Stimulated activated CD4-positive, alpha-beta T cell treated with anti-CD3 and anti-CD28 coated beads, Interleukin-2, amount 100 ng/mL, for 4 hours (primary cell): ENCODE data around the gene MSH3.
"Not testable (repeated sequence)": the region's sequence is repeated elsewhere in the genome, so short reads cannot be mapped to it uniquely, and the experiment has no call there.

Experiments
- DNase-seq: peaks from one replicate; pipeline ENCODE4 v3.0.0-alpha.2; 2020; ENCODE audit warnings: low read depth

The MSH3 gene

DNA sequence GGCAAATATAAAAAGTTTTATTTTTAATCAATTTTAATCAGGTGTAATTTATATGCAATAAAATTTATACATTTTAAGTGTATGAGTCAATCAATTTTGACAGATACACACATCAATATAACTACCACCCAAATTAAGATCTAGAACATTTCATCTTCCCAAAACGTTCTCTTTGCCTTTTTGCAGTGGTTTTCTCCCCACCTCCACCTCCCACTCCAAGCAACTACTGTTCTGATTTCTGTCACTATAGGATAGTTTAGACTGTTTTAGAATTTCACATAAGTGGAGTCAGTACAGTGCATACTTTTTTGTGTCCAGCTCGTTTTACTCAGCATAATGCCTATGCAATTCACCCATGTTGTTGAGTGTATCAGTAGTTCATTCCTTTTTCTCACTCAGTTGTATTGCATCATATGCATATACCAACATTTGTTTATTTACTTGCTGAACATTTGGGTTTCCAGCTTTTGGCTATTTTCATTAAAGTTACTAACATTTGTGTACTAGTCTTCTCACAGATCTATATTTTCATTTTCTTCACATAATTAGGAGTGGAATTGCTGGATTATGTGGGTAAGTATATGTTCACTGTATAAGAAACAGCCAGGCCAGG, 52.5 kb downstream of the MSH3 start:
- no peak for DNase-seq

GRCh38 chr5:80707645-80708044, 53.2 kb downstream of the MSH3 start:
- DNase-seq = no peak

DNA sequence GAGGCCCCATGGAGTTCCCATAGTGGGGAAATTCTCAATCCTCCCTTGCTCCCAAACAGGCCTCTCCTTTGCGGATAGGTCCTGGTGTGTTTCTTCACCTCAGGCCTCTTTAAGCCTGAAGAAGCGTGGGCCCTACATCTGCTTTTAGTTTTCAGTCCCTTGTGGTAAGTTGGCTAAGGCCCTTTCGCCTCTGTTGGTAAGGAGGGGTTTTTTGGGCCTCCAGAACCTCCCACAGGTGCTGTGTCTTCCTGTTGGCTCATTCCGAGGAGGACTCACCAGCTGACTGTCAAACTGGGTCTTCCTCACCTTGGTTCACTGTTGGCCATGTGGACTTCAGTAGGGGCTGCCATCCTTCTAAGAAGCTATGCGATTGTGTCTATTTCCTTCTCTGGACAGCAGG, 56.8 kb downstream of the MSH3 start:
- no peak for DNase-seq

- no peak for DNase-seq
Observed at GRCh38 chr5:80711938-80712337, 57.5 kb downstream of the MSH3 start.

DNA sequence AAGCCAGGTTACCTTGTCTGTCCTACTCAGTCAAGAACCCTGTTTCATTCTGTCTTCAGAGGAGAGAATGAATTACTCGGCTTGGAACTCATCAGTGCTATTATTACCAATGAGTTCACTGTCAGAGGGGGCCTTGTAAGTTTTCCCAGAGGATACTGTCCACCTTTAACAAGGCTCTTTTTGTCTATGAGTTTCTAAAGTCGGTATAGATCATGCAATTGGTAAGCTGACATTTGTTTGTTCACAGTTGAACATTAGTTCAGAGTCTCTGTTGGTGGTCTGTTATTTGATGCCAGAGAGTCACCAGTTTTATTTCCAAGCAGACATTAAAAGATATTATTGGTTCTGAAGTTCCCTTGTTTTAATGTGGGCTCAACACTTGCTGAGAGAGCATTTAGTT, 58.5 kb downstream of the MSH3 start:
- no peak for DNase-seq

- DNase-seq = no peak
Observed at GRCh38 chr5:80713631-80714030, 59.2 kb downstream of the MSH3 start.

GRCh38 chr5:80714570-80715298, 60.3 kb downstream of the MSH3 start:
- DNase-seq = no peak

- no peak for DNase-seq
Observed at GRCh38 chr5:80715887-80716286, 61.4 kb downstream of the MSH3 start.

- no peak for DNase-seq
Observed at GRCh38 chr5:80720181-80720580, 65.7 kb downstream of the MSH3 start.

GRCh38 chr5:80722916-80723315, 68.5 kb downstream of the MSH3 start:
- DNase-seq = no peak

- no peak for DNase-seq
Observed at GRCh38 chr5:80725446-80725845, 71.0 kb downstream of the MSH3 start.

DNA sequence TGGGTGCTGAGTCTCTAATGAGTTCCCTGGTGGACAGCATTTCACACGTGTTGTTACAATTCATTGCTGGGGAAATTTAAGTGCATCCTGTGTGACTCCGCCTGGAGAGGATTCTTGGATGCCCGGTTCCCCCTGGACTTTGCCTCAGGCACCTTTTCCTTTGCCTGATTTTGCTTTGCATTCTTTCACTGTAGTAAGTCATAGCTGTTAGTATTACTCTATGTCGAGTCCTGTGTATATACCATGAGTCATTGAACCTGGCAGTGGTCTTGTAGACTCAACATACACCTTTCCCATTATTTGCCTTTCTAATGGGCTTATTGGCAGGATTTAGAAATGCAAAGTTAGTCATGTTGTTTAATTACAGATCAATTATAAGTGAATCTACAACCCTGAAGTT, 82.3 kb downstream of the MSH3 start:
- DNase-seq = no peak

GRCh38 chr5:80738466-80738865, 84.0 kb downstream of the MSH3 start:
- DNase-seq = no peak

DNA sequence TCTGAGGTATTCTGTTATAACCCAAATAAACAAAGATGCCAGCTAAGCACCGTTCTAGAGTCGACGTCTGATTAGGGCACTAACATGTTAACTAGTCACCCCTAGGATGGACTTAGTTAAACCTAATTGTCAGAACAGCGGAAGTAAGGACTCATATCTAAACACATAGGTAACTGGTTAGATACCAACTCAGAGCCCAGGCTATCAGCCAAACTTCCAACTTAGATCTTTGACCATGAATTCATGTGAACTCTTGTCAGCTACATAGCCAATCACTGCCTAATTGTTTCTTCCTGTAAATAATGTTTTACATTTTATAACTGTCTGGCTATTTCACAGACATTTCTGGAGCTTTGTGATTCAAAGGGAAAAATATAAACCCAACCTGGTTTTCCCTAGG, 84.6 kb downstream of the MSH3 start:
- DNase-seq = no peak

- DNase-seq = no peak
Observed at GRCh38 chr5:80739496-80739895, 85.0 kb downstream of the MSH3 start.

DNA sequence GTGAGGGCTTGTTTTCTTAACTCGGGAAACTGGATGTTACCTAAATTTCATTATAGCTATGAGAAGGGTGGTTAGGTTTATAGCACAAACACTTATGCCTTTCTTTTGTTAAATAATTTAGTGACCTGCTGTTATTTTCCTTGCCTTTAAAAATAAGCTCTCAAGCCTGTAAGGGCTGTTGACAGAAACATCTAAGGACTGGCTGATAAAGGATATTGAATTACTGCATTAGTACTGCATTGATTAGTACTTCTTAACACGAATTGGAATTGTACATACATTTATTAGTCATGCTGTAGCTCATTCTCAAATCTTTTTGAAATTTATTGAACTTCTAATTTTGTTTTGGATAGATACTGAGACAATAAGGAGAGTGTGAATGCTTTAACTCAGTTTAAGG, 85.4 kb downstream of the MSH3 start:
- no peak for DNase-seq

GRCh38 chr5:80740488-80740887, 86.0 kb downstream of the MSH3 start:
- not testable (repeated sequence) for DNase-seq

DNA sequence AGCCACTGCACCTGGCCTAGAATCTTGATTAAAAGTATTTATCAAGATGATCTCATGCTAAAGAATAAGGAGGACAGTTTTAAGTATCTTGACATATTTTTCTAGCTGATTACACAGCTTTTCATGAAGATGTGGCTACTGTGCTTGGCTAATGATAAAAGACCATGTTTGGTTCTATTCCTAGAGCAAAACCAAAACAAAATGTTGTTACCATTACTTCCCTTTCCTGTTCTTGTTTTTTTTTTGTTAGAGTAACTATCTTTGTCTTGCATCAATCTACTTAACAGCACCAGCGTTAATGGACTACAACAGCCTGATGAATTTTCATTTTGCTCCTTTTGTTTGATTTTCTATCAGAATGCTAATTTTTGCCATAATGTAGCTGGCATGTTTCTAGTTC, 86.5 kb downstream of the MSH3 start:
- no peak for DNase-seq

GRCh38 chr5:80744149-80744548, 89.7 kb downstream of the MSH3 start:
- DNase-seq = no peak

- DNase-seq = no peak
Observed at GRCh38 chr5:80745490-80745889, 91.0 kb downstream of the MSH3 start.

DNA sequence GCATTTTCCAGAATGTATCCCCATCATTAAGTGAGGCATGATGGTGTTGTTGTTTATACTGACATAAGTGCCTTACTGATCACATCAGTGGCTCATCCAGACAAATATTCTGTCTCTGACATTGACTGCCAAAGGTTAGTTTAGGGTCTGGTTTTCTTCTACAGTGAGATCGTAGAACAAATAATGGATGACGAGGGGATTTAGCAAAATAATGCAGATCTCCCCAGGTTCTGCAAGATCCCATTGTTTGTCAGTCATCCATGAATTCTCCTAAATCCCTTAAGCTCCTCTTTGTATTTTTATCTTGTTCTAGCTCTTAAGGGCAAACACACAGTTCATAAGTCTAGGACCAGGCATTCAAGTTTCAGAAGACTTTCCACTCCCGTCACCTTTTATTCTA, 93.5 kb downstream of the MSH3 start:
- DNase-seq = no peak

GRCh38 chr5:80752427-80752826, 98.0 kb downstream of the MSH3 start:
- no peak for DNase-seq

DNA sequence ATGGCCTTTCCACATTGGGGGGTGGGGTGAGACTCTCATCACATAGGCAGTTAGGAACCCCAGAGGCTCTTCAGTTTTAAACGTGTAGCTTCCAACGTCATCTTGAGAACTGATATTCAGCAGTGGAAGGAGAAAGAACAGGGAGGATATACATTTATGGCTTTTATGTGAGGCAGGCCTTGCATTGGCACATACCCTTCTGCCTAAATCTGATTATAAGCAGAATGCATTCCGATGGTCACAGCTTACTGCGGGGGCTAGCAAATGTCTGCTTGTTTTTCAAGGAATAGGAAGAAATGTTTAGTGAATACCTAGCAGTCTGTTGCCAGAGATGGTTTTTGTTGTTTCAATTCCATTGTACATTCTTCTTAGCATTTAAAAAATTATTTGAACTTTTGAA, 99.3 kb downstream of the MSH3 start:
- no peak for DNase-seq

GRCh38 chr5:80754900-80755299, 100.4 kb downstream of the MSH3 start:
- DNase-seq = no peak
